CD4-positive, alpha-beta T cell treated with Interleukin-4 for 1 hour (primary cell): ENCODE measurements around the gene GALNT10.

ENCODE experiments used
- DNase-seq, 2 donors: peaks; one replicate each; pipeline ENCODE4 v3.0.0-alpha.2; 2020 to 2022

GALNT10 gene

DNA sequence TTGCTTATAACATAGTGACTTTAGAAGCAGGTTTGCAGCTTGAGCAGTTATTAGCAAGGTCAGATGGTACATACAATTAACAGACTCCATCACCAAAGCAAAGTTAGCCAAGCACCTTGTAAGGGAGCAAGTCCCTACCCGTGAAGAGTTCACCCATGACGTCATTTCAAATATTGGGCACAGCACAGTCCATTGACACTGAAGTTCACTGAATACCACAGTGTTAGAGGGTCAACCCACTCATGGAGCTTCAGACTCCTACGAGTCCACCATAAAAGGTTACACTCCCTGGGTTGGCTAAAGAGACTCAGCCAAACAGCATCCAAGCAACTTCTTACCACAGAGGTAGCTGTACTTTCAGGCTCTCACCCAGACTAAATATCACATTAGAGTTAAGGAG, 77.5 kb downstream of the GALNT10 start:
- DNase-seq = no peak

DNA sequence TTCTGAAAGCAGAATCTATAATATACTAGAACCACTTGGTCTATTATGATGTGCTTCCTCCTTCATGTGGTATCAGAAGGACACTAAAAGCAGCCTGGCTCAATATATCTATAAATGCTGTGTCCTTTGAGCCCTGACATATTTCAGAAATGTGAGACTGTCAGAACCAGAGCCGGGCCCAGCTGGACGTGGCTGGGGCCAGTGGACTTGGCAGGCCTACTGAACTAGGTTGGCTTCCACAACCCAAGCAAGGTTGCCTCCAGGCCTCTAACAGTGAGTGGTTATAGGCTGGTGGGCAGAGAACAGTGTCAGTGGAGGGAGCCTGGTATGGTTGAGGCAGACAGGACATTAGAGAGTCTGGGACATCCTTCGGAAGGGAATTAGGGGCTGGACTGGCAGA, 78.9 kb downstream of the GALNT10 start:
- DNase-seq = no peak

DNA sequence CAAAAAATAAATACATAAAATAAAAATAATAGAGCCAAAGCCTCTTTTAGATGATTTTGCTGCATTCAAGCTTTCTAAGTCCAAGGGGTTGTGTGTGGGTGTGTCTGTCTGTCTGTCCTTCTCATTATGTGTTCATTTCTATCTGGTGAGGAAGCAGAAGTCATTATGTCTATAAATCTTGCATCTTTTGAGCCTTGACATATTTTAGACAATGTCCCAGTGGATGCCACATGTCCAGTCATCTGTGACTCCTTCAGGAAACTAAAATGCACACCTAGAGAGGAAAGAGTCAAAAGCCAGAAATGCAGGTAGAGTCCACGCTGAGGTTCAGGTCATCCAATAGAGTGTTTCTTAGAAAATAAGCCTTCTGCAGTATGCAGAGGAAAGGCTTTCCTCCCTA, 80.9 kb downstream of the GALNT10 start:
- DNase-seq = no peak

DNA sequence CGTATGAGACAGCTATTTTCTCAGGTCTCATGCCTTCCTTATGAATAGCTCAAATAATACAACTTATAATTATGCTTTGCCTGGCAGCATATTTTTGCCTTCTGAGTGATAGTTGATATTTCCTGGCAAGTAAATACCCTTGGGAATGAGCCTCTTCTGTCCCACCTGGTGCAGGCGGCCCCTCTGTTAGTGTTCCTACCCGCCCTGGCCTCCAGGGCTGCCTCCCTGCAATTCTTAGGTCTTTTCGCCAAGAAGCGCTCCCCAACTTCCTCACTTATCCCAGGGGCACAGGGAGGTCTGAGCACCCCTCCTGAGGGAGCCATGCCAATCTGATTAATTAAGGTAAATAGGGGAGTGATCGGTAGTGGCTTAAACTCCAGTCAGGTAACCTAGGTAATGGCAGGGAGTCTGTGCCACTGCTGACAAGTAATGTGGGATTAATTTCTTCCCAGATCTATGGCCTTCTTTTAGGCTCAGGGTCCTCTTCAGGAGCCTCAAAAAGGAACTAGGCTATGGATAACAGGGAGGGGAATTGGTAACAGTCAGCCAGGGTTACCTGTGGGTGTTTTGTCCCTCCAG, 81.5 kb downstream of the GALNT10 start:
- no peak for DNase-seq

DNA sequence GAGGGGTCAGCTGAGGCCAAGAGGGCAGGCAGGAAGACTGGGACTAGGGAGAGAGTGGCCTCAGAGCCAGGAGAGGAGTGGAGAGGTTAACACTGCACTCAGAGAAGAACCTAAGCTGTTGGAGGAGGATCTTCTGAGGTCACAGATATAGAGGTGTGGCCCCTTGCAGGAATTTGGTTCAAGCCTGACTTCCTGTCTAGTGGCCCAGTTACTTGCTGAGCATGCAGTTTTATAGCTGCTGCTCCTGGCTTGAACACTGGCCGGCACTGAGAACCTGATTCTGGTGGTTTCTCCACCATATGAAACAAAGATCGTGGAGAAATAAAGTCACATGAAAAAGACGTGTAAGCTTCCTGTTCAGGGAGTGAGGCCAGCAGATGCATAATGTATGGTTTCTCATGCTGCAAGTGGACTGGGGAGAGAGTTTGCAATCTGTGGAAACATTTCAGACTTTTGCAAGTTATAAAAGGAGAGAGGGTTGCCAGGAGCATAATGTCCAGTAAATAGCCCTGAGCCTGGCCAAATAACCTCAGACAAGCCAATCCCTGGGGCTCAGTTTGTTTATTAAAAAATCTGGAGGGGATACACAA, 82.6 kb downstream of the GALNT10 start:
- DNase-seq = peak; percentile 3 to 21

DNA sequence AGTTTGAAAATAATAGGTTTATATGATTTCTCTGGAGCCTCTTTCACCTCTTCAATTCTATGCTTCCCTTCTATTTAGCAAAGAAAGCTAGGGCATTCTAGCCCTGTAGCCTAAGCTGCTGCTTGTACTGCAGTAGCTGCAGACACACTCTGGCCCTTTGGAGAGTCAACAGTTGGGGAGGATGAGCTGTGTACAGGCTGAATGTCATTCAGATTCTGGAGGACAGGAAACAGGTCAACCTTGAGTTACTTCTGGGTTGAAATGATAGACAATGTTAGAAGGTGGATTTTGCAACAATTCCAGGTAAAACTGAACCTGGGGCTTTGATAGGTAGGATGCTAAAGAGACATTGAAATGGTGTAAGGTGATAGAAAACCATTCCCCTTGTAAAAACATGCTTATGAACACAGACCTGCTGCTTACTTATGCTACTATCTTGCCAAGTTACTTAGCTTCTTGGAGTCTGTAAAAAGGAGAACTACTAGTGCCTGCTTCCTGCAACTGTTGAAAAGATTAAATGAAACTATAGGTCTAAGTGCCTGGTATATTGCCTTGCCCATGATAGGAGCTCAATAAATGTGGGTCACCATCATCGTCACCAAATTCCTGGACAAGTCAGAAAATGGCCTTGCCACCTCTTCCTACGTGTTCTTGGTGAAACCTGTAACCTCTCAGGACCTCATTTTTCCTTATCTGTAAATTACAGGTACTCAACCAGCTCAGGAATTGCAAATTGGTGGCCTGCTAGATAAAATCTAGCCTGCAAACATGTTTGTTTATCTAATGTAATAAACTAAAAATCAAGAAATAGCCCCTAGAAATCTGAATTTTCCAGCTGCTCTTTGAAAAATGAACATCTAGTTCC, 83.7 kb downstream of the GALNT10 start:
- no peak for DNase-seq

DNA sequence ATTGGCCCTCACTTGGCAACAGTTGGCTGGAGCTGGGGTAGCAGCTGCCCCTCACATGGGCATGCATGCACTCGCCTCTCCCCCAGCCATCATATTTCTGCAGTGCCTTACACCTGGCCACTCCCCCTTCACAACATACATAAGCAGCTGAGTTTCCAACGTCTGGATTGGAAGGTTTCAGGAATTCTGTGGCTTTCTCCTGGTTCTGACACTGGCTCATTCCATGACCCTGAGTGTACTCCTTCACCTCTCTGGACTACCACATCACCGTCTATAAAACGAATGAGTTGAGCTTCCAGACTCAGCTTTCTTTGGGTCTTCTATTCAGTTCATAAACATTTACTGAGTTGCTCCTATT, 84.3 kb downstream of the GALNT10 start:
- DNase-seq = no peak

DNA sequence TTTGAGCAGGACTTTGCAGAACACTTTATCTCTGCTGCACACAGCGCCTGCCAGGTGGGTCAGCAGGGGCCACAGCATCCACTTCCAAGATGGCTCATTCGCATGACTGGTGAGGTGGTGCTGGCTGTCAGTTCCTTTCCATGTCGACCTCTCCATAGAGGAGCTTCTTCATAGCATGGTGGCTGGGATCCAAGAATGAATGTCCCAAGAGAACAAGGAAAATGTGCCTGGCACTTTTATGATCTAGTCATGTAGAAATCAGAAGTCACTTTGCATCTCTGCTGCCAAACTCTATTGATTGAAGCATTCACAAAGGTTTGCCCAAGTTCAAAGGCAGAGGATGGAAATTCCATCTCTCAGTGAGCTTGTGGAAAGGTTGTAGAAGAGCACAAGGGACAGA, 85.0 kb downstream of the GALNT10 start:
- no peak for DNase-seq

DNA sequence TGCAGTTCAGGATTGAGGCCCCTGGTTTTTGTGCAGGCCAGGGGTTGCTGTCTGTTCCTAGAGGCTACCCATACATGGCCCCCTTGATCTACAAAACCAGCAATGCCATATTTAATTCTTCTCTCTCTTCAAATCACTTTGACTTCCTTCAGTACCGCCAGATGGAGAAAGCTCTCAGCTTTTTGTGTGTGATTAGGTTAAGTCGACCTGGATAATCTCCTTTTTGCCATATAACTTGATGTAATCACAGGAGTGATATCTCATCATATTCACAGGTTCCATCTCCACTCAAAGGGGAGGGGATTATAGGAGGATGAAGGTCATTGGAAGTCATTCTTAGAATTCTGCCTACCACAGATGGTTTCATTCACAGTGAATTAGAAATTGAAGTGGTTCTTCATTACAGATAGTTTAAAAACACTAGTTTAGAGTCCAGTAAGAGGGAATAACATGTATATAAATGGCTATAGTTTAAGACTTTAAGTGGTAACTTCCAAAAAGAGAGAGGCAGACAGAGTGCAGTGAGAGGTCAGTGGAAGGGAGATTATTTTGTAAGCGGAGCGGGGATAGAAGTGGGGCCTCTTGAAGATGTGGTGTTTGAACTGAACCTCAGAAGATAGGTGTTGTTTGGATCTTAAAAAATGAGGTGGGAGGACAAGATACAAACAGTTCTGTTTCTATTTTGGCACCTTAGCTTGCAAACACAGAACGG, 85.9 kb downstream of the GALNT10 start:
- no peak for DNase-seq

DNA sequence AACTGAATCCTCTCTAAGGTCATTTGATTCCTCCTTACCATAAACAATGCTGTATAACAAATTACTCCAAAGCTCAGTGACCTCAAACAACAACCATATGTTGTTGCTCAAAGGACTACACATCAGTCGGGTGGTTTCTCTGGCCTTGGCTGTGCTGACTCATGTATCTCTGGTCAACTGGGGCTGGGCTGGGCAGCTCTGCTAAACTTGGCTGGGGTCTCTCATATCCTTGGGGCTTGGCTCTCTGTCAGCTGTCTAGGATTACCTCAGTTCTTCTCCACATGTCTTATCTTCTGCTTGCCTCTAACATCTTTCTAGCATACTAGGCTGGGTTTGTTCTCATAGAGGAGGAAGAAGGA, 86.4 kb downstream of the GALNT10 start:
- DNase-seq = no peak

DNA sequence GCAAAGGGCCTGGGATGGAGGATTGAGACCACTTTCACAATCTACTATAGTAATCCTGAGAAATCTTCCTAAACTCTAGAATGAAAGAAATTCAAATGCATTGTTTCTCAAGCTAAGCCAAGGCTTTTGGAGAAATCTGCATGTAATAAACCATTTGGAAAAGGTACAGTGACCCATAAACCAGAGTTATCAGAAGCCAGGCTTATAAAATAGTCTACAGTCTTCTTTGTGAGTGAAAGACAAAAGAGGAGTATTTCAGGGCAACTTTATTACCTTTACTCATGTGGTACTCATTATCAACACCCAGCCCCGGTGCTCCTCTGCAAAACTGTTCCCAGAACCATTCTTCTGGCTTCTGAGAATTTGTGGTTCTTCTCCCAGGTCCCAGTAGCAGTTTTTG, 87.0 kb downstream of the GALNT10 start:
- DNase-seq = no peak

DNA sequence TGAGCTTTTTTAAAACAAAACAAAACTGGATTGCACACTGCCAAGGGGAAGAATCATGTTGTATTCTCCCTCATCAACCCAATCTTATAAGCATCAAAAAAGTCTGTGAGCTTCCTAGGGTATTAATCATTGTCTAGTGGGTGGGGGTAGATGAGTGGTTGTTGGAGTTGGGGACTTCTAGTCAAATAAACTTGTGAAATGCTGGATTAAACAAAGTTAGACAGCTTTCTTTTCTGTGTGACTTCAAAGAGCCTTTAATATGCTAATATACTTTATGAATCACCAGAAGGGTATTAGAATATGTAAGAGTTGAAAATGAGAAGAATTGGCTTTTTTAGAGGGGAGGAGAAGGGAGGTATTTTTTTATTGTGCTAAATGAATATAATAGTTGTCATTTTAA, 87.7 kb downstream of the GALNT10 start:
- DNase-seq = no peak

DNA sequence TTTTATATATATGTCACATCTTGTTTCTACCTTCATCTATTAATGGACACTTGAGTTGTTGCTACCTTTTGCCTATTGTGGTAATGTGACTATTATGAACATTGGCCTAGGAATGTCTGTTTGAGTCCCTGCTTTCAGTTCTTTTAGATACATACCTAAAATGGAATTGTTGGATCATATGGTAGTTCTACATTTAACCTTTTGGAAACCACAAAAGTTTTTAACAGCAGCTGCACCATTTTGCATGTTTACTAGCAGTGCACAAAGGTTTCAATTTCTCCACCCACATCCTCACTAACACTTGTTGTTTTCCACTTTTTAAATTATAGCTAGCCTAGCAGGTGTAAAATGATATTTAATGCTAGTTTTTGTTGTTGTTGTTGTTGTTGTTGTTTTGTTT, 88.4 kb downstream of the GALNT10 start:
- no peak for DNase-seq

DNA sequence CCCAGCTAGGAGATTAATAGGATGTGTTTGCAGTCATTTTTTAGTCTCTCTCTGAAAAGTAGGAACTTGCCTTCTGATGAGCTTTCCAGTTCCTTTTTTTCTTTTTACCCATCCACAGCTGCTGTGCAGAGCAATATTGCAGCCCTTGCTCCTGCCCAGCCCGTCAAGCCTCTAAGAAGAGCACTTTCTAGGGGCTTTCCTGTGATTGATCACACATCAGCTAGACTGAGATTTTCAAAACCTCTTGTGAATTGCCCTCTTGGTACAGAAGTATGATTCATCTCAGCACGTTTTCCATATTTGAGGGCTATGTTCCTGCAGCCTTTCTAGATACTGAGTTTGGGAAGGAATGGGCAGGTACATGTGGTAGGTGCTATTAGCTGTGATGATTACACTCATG, 93.9 kb downstream of the GALNT10 start:
- DNase-seq = no peak

DNA sequence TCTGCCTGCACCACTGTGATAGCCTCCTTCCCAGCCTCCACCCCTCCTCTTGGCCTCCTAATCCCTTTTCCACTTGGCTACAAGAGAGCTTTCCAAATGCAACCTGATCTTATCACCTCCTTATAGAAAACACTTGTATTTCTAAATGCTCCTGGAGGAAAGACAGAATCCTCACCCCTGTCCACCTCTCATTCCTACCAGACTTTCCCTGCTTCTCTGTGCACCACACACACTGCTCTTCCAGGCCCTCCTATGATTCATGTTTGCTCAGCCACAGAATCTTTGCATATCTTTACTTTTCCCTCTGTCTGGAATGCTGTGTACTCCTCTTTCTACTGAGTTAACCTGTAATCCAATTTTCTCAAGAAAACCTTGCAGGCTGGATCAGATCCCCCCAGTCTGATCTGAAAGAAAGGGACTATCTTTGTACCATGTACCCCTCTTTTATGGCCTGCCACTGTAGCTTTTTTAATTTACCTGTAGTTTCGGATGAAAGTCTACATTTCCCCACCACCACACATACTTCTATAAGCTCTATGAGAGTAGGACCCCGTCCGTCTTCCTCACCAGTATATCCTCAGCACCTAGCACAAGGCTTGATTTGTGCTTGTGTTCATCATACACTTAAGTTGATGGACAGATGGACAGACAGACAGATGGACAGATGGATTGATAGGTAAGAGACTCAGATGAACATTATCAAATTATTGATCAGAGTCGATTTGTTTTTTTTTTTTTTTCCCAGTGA, 95.3 kb downstream of the GALNT10 start:
- DNase-seq = no peak

DNA sequence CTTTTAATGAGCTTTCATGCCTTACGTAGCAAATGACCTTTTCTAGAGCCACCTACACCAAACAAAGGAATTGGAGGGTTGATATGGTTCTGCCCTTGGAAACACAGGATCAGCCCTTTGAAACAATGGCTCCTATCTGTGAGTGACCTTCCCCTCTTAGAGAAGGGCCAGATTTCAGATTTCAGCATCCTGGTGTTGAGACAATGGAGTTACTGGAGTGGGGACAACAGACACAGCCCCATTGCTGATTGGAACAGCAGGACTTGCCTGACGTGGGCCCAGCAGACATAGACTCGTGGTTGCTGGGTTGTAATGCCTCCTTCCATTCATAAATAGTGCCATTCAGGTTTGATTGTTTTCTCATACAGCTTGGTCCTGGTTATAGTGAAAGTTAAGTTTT, 96.0 kb downstream of the GALNT10 start:
- no peak for DNase-seq

DNA sequence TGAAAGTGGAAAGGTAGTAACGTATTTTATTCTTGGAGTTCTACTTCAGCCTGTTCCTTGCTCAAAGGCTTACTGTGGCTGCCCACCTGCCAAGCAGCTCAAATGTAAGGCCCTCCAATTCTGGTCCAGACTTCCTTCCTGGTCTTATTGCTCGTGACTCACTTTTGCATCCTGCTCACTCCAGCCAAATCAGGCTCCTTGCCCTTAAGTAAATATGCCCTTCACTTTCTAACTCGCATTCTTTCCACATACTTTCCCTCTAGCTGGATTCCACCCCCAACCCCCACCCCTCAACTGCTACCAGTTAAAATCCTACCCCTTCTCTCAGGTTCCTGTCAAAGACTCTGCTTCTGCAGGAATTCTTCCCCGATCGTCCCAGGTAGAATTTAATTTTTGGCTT, 96.6 kb downstream of the GALNT10 start:
- no peak for DNase-seq

DNA sequence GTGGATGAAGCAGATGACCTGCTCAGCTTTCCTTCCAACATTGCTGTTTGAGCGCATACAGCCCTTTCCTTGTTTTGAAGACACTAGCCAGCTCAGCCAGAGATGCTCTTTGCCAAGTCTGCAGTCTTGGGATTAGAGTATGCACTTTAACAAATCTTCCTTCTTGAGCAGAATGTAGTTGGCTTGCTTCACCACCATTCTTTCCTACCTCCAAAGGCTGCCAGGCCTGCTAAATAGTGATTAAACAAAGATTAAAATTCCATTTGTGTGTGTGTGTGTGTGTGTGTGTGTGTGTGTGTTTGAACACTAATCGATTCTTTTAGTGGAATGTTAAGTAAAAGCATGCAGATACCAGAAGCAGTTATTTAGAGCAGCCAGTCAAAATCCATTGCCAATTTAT, 97.6 kb downstream of the GALNT10 start:
- no peak for DNase-seq

DNA sequence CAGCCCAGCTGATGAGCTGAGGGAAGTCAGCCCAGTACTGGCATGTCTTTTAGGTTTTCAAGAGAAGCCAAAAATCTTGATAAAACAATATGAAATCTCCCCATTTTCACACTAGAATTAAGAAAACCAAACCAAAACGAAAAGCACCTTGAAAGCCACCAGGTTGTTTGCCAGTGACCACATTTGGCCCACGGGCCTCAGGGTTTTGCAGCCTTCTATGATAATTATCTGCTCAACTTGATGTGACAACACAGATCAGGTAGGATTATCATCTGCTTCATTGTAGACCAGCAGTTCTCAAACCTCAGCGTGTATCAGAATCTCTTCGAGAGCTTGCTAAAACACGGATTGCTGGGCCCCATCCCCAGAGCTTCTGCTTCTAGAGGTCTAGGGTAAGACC, 101.4 kb downstream of the GALNT10 start:
- no peak for DNase-seq

DNA sequence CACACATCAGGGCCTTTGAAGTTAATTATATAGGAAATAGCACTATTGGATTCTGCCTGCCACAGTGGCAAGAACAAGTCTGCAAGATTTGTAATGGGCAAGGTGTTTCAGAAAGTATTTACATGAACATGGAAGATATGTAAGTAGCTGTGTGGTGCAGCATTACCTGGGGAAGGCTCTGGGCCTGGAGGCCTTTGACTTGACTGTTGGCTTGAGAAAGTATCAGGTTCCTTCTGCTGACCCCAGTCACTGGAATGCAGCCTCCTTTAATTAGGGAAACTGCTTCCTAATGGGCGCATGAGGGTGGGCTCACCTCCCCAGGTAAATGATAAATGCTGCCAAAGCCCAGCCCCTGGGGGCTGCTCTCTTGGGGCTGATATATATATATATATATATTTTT, 102.7 kb downstream of the GALNT10 start:
- no peak for DNase-seq

DNA sequence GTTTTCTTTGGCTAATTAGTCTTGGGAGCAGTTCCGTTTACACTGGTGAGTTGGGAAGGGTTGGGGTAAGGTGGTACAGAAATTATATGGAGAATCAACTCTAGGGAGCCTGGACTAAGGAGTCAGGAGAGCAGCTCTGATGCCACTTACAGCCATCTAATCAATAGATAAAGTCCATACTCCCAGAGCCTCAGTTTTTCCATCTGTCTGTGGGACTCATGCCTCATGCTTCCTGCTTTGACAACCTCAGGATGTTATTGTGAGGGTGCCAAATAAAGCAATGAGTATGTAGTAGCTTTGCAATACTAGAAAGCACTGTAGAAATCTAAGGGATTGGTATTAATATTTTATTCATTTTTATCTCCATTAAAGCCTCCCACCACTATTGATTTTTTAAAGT, 105.0 kb downstream of the GALNT10 start:
- no peak for DNase-seq

DNA sequence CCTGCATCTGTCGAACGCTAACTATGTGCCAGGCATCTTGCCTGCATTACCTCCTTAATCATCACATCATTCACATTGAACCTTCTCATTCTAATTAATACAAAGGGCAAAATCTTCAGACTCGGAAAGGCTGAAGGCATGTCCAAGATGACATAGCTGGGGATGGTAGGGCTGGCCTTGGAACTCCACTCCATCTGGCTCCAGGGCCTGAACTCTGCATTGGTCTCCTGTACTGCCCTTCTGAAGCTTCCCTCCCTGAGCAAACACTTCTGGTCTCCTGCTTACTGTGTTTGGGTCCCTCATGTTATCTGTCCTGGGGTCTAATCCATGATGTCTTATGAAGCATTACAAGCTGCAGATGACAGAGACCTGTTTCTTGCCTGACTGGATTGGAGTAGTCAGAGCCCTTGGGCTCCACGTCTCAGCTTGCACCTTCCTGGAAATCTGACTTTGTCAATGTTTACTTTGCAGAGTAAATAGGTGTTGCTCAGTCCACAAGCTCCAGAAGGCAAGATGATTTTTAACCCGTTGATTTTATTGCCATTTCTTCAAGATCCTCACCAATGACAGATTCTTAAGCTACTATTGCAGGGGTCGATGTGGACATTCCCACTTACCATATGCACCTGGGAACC, 106.1 kb downstream of the GALNT10 start:
- DNase-seq = no peak

DNA sequence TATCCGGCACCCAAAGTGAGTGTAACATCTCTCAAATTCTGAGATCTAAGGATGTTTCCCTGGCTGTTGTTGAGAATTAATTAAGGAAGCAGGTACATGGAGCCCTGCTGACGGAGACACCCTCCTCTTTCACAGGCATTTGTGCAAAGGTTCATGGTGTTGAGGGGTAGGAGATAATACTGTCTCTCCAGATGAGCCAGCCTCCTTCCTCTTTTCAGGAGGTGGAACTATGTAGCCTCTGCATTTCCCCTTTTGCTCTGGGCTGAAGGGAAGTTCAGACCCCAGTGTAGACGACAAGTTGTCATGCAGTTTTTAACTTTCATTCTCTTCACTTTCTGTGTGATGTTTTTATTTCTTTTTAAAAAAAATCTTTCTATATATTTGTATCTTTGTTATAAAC, 107.5 kb downstream of the GALNT10 start:
- DNase-seq = peak; percentile 4 to 26
